ENCODE results near the gene TBXA2R. TPM values are rescaled to one million over a fixed set of nuclear protein-coding genes. Genes with fewer than 3 reads are reported as not detected.

TBXA2R gene
- total RNA-seq (2014; rRNA removed; shearing (Covaris generic)): 0.76 TPM in 1 of 2 replicates, not detected in the other
- 1.9 and 2.6 TPM in 2 replicates for polyA plus RNA-seq (2016; fragmentation: Nextera tagmentation; extraction: Ambion mirVana)

- Histone ChIP-seq H3F3A (ENCODE audit: insufficient read depth) (no peaks in the 10 kb centered on the region; the same call in 1 of the 2 replicates), H3K4me2 (ENCODE audit: unreplicated experiment) (peak within 1 kb of the TSS; percentile 68), H3K4me1 (ENCODE audit: insufficient read depth) (no peaks in the 10 kb centered on the region), H2AFZ (peak within 1 kb of the TSS; percentile 80), H3K9me2 (ENCODE audit: insufficient read depth) (no peaks in the 10 kb centered on the region), H3K27ac (0 out of 2 replicates have a peak within 1 kb of the TSS, but pooled peaks have one; percentile 17), H4K20me1 (ENCODE audit: insufficient read depth) (no peaks in the 10 kb centered on the region), H3K79me2 (ENCODE audit: insufficient read depth) (no peaks in the 10 kb centered on the region), H3K4me3 (peak within 1 kb of the TSS; percentile 70), H3K36me3 (ENCODE audit: low read depth) (no peaks in the 10 kb centered on the region), H3K9ac (peak within 1 kb of the TSS; percentile 79), H3K9me3 (ENCODE audit: low read depth) (no peaks in the 10 kb centered on the region), H3K27me3 (replicated peaks; ENCODE audit: insufficient read depth) (no peaks in the 10 kb centered on the region)
- in situ Hi-C loops (cut with MboI): loop anchor here (25.0 kb wide), 1 partner anchor 294 kb away; no protein-coding TSS in a partner anchor
- TF ChIP-seq EZH2phosphoT487 (IDR thresholded peaks at IDR 0.05; ENCODE audit: insufficient read depth, low read depth): no peak
- no peak for TF ChIP-seq EZH2 (IDR thresholded peaks at IDR 0.05; ENCODE audit: insufficient read depth, poor library complexity, severe bottlenecking)
- DNase-seq: peak; percentile 86
- WGBS, 2 experiments (ENCODE audit: low coverage in 1 of 2, low lambda C conversion rate in 2 of 2, missing lambda C conversion rate in 2 of 2): 0 to 3% methylated on average over 21 to 26 of the region's 46 CpGs
Observed at GRCh38 chr19:3606690-3607289, at the start of gene TBXA2R. TBXA2R (minus strand) TSS chr19:3606875; CDS start chr19:3600634, 6,241 bp downstream.

DNA sequence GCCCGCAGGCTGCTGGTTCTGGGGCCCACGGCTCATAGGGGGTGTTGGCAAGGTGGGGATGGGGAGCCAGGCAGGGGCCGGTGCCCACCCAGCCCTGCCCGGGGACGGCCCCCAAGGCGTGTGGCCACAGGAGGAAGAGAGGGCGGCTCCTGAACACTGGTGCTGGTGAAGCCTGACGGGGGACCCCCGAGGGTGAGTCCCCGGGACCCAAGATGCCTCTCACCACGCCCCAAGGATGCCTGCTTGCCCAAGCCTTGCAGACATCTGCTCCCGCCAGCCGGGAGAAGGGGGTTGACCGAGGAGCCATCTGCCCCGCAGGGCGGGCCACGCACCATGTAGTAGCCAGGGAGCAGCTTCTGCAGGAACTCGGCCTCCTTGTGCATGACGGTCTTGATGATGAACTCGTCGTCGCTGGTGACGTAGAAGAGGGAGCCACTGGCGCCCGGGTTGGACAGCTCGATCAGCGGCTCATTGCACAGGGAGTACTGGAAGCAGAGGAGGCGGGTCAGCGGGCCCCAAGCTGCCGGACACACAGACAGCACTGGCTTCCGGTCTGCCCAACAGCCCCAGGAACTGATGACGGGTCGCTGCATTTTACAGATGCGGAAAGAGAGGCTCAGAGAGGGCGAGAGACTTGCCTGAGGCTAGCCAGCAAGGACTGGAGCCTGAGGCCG, 49.5 kb upstream of the TBXA2R start:
- Histone ChIP-seq H3F3A (ENCODE audit: insufficient read depth) (peaks cover 5% of the 10 kb centered on the region; the same call in 1 of the 2 replicates), H3K27ac (peak overlapping the region; percentile 87), H3K9me3 (ENCODE audit: low read depth) (no peaks in the 10 kb centered on the region), H4K20me1 (ENCODE audit: insufficient read depth) (no peaks in the 10 kb centered on the region), H3K27me3 (replicated peaks; ENCODE audit: insufficient read depth) (no peaks in the 10 kb centered on the region), H2AFZ (no peak overlapping the region), H3K79me2 (ENCODE audit: insufficient read depth) (no peaks in the 10 kb centered on the region), H3K9me2 (ENCODE audit: insufficient read depth) (no peaks in the 10 kb centered on the region), H3K4me1 (ENCODE audit: insufficient read depth) (peaks cover 12% of the 10 kb centered on the region), H3K9ac (peak overlapping the region; percentile 90; the same call in 1 of the 2 replicates), H3K4me3 (no peak overlapping the region), H3K4me2 (ENCODE audit: unreplicated experiment) (peak overlapping the region; percentile 8), H3K36me3 (ENCODE audit: low read depth) (no peaks in the 10 kb centered on the region; the same call in 1 of the 2 replicates)
- in situ Hi-C loops (cut with MboI): no loop called here
- WGBS, 2 experiments (ENCODE audit: low coverage in 1 of 2, low lambda C conversion rate in 2 of 2, missing lambda C conversion rate in 2 of 2): 79 to 88% methylated on average over 30 to 36 of the region's 36 CpGs
- peak; percentile 36 for DNase-seq
- TF ChIP-seq EZH2 (IDR thresholded peaks at IDR 0.05; ENCODE audit: insufficient read depth, poor library complexity, severe bottlenecking) (no peak), EZH2phosphoT487 (IDR thresholded peaks at IDR 0.05; ENCODE audit: insufficient read depth, low read depth) (no peak)

- H3K36me3 ChIP-seq (ENCODE audit: low read depth): no peaks in the 10 kb centered on the region; the same call in 1 of the 2 replicates
- 49 to 58% methylated on average over 21 to 23 of the region's 25 CpGs for WGBS, 2 experiments (ENCODE audit: low coverage in 1 of 2, low lambda C conversion rate in 2 of 2, missing lambda C conversion rate in 2 of 2)
- TF ChIP-seq EZH2 (IDR thresholded peaks at IDR 0.05; ENCODE audit: insufficient read depth, poor library complexity, severe bottlenecking) (no peak), EZH2phosphoT487 (IDR thresholded peaks at IDR 0.05; ENCODE audit: insufficient read depth, low read depth) (no peak)
Observed at GRCh38 chr19:3655402-3656072, 48.9 kb upstream of the TBXA2R start.

DNA sequence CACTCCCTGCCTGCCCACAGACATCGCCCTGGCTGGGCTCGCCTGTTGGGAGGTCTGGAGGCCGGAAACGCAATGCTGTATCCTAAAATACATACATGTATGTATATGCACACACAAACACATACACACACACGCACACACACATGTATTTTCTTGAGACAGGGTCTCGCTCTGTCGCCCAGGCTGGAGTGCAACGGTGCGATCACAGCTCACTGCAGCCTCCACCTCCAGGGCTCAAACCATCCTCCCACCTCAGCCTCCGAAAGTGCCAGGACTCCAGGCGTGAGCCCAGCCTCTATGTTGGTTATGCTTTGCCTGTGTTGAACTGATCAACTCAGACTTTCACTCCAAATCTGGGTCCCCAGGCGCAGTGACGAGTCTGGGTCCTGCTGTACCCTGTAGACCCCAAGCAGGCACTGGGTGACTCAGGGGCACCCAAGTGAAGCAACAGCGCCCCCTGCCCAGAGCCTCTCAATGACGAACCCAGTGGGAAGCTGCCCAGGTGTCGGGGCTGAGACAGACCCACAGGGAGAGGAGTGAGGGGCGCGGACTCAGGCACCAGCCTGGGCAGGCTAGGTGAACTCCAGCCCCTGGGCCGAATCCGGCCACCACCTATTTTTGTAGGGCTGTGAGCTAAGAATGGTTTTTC, 47.3 kb upstream of the TBXA2R start:
- H4K20me1 ChIP-seq (ENCODE audit: insufficient read depth): no peaks in the 10 kb centered on the region
- H3K4me3 ChIP-seq: no peak overlapping the region
- peak; percentile 22 for DNase-seq
- 94 to 95% methylated on average over 20 of the region's 20 CpGs for WGBS, 2 experiments (ENCODE audit: low coverage in 1 of 2, low lambda C conversion rate in 2 of 2, missing lambda C conversion rate in 2 of 2)
- H3K4me2 ChIP-seq (ENCODE audit: unreplicated experiment): no peak overlapping the region
- no peaks in the 10 kb centered on the region for H3K79me2 ChIP-seq (ENCODE audit: insufficient read depth)
- no peaks in the 10 kb centered on the region for H3K27me3 ChIP-seq (replicated peaks; ENCODE audit: insufficient read depth)
- no peak overlapping the region for H3K27ac ChIP-seq
- H3F3A ChIP-seq (ENCODE audit: insufficient read depth): peaks cover 5% of the 10 kb centered on the region; the same call in 1 of the 2 replicates
- no peaks in the 10 kb centered on the region for H3K9me3 ChIP-seq (ENCODE audit: low read depth)
- in situ Hi-C loops (cut with MboI): no loop called here
- no peaks in the 10 kb centered on the region for H3K9me2 ChIP-seq (ENCODE audit: insufficient read depth)
- no peak overlapping the region for H3K9ac ChIP-seq
- H3K36me3 ChIP-seq (ENCODE audit: low read depth): no peaks in the 10 kb centered on the region; the same call in 1 of the 2 replicates
- TF ChIP-seq EZH2 (IDR thresholded peaks at IDR 0.05; ENCODE audit: insufficient read depth, poor library complexity, severe bottlenecking) (no peak), EZH2phosphoT487 (IDR thresholded peaks at IDR 0.05; ENCODE audit: insufficient read depth, low read depth) (no peak)
- H3K4me1 ChIP-seq (ENCODE audit: insufficient read depth): peaks cover 12% of the 10 kb centered on the region
- no peak overlapping the region for H2AFZ ChIP-seq

More at GRCh38 chr19:3655402-3656072, 48.9 kb upstream of the TBXA2R start:
- peak overlapping the region; percentile 73 for H2AFZ ChIP-seq
- no peaks in the 10 kb centered on the region for H3K9me3 ChIP-seq (ENCODE audit: low read depth)
- DNase-seq: peak; percentile 94
- H3K4me1 ChIP-seq (ENCODE audit: insufficient read depth): peaks cover 12% of the 10 kb centered on the region
- H3K27ac ChIP-seq: peak overlapping the region; percentile 87
- in situ Hi-C loops (cut with MboI): no loop called here
- peak overlapping the region; percentile 90 for H3K9ac ChIP-seq
- no peaks in the 10 kb centered on the region for H3K79me2 ChIP-seq (ENCODE audit: insufficient read depth)
- H3K27me3 ChIP-seq (replicated peaks; ENCODE audit: insufficient read depth): no peaks in the 10 kb centered on the region
- H4K20me1 ChIP-seq (ENCODE audit: insufficient read depth): no peaks in the 10 kb centered on the region
- peak overlapping the region; percentile 56 for H3K4me2 ChIP-seq (ENCODE audit: unreplicated experiment)
- no peak overlapping the region for H3K4me3 ChIP-seq
- no peaks in the 10 kb centered on the region for H3K9me2 ChIP-seq (ENCODE audit: insufficient read depth)
- peaks cover 5% of the 10 kb centered on the region; the same call in 1 of the 2 replicates for H3F3A ChIP-seq (ENCODE audit: insufficient read depth)
